Measurements from ENCODE around the gene ARHGAP21. TPM values are rescaled to one million over a fixed set of nuclear protein-coding genes. Genes with fewer than 3 reads are reported as not detected.

Gene ARHGAP21
- total RNA-seq, 2 donors from 2014 or later, result 38.9 to 44.2 TPM

DNA sequence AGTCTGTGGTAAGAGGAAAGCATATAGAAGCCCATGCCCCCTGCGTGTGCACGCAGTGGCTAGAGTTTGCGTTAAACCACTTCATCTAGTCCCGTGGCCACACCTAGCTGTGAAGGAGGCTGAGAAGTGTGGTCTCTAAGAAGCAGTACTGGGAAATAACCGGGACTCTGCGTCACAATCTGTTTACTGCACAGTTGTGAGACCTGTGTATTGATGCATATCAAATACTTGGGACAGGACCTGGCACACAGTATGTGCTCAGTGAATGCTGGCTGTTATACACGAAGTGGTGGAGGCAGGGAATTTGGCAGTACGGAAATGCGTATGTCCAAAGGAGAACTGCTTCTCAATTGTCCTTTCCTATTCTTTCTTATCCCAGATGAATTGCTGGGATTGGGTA is 149.5 kb downstream of the ARHGAP21 start:
- intact Hi-C loops (cut with DNase I), result no loop called here
- no peaks in the 10 kb centered on the region for H3K27me3 ChIP-seq
- ATAC-seq (no peak), DNase-seq (no peak)
- H3K4me1 ChIP-seq, result no peaks in the 10 kb centered on the region
- TF ChIP-seq POLR2A (IDR thresholded peaks at IDR 0.05), result no peak
- TF ChIP-seq, protein P1, sequence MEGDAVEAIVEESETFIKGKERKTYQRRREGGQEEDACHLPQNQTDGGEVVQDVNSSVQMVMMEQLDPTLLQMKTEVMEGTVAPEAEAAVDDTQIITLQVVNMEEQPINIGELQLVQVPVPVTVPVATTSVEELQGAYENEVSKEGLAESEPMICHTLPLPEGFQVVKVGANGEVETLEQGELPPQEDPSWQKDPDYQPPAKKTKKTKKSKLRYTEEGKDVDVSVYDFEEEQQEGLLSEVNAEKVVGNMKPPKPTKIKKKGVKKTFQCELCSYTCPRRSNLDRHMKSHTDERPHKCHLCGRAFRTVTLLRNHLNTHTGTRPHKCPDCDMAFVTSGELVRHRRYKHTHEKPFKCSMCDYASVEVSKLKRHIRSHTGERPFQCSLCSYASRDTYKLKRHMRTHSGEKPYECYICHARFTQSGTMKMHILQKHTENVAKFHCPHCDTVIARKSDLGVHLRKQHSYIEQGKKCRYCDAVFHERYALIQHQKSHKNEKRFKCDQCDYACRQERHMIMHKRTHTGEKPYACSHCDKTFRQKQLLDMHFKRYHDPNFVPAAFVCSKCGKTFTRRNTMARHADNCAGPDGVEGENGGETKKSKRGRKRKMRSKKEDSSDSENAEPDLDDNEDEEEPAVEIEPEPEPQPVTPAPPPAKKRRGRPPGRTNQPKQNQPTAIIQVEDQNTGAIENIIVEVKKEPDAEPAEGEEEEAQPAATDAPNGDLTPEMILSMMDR (IDR thresholded peaks at IDR 0.05), result no peak
- WGBS, 2 donors, result 74 to 80% methylated on average over 9 of the region's 9 CpGs
- no peaks in the 10 kb centered on the region for H3K9me3 ChIP-seq
- H3K4me3 ChIP-seq, result no peak overlapping the region
- H3K27ac ChIP-seq, result no peak overlapping the region
- no peaks in the 10 kb centered on the region for H3K36me3 ChIP-seq (replicated peaks in 1 of 2; ENCODE audit: insufficient read depth in 1 of 2, low read depth in 2 of 2)

DNA sequence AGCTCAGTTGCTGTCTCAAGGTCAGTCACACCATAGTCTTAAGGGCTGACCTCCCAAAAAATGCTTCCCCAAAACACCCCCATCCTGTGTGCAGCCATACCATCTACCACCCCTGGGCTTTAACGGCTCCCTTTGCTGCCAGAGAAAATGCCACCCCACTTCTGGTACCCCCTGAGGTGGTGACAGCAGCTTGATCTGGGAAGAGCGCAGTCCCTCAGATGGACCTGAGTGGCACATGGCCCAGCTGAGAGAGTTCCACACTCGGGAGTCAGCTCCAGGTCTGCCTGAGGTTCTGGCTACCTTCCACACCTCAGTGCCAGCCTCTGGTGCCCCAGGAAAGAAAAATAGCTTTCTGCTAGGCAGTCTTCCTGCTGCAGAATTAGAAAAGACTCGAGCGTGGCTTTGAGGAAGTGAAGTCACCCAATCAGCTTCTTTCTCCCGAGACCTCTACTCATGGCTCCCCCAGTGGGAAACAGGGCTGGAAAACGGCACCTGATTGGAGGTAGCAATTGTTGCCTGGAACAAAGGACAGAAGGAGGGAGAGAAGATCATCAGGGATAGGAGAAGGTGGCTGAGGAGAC is 151.7 kb downstream of the ARHGAP21 start:
- Histone ChIP-seq H3K9me3 (no peaks in the 10 kb centered on the region), H3K4me3 (no peak overlapping the region), H3K27me3 (no peaks in the 10 kb centered on the region), H3K27ac (no peak overlapping the region), H3K4me1 (no peaks in the 10 kb centered on the region), H3K36me3 (replicated peaks in 1 of 2; ENCODE audit: insufficient read depth in 1 of 2, low read depth in 2 of 2) (no peaks in the 10 kb centered on the region)
- ATAC-seq, result no peak
- intact Hi-C loops (cut with DNase I), result no loop called here
- no peak for DNase-seq
- 51 to 54% methylated on average over 7 of the region's 7 CpGs for WGBS, 2 donors
- TF ChIP-seq, protein P1 (IDR thresholded peaks at IDR 0.05), result no peak
- TF ChIP-seq POLR2A (IDR thresholded peaks at IDR 0.05), result no peak

DNA sequence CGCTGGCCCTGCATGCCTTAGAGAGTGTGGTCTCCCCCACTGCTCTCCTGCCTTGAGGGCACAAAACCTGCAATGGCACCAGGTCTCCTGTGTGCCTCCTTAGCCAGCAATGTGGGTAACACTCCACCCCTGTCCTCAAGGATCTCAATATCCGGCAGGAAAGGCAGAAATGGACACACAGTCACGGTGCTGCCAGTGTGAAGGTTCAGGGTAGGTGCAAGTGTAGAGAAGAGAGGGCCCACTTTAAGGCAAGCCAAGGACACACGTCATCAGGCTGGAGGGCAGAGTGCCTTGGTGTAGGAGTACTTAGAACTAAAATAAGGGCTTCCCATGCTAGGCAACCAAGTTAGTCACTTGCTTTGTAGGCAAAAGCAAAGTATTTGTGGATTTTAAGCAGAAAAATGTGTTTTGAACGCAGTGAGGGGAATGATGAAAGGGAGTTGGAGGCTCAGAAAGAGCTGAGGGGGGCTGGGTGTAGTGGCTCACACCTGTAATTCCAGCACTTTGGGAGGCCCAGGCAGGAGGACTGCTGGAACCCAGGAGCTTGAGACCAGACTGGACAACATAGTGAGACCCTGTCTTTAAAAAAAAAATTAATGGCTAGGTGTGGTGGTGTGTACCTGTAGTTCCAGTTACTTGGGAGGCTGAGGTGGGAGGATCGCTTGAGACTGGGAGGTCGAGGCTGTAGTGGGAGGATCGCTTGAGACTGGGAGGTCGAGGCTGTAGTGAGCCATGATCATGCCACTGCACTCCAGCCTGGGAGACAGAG is 152.8 kb downstream of the ARHGAP21 start:
- H3K9me3 ChIP-seq, result no peaks in the 10 kb centered on the region
- H3K4me3 ChIP-seq, result no peak overlapping the region
- no peak overlapping the region for H3K27ac ChIP-seq
- H3K4me1 ChIP-seq, result no peaks in the 10 kb centered on the region
- DNase-seq (no peak), ATAC-seq (no peak)
- TF ChIP-seq POLR2A (IDR thresholded peaks at IDR 0.05), result no peak
- WGBS, 2 donors, result 88 to 90% methylated on average over 9 of the region's 9 CpGs
- intact Hi-C loops (cut with DNase I), result no loop called here
- H3K27me3 ChIP-seq, result no peaks in the 10 kb centered on the region
- H3K36me3 ChIP-seq (replicated peaks in 1 of 2; ENCODE audit: insufficient read depth in 1 of 2, low read depth in 2 of 2), result no peaks in the 10 kb centered on the region

DNA sequence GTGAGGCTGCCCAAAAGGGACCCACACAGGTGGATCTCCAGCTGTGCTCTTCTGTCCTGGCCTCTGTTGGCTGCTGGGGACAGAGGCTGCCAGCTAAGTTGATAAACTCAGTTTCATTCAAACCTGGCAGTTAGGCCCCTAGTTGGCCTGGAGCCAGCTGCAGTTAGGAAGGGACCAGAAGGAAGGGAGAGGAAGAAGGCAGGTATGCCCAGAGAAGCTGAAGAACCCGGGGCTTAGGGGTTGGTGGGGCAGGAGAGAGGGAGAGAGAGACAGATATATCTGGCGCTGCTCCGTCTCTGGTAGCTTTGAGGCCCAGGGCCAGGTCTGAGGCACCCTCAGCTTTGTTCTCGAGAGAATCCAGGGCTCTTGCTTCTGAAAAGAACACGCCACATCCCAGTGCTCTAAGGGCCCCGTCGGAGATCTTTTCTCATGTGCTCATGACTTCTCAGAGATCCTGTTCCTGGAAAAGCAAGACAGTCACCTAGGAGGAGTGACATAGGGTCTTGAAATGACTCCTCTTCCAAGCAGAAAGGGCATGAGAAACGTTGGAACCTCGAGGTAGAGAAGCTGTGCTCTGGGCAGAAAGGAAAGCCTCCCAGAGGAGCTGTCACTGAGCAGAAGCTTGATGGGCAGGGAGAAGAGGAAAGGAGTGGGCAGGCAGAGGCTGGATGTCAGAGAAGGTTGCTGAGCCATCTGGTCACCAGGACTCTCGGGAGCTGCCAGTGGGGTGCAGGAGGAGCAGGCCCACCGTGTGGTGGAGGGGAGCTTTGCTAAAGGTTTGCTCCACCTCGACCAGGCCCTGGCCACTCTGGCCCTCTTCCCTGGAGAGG is 153.6 kb downstream of the ARHGAP21 start:
- DNase-seq (no peak), ATAC-seq (no peak)
- H3K4me3 ChIP-seq, result no peak overlapping the region
- no peak overlapping the region for H3K27ac ChIP-seq
- TF ChIP-seq, protein P1 (IDR thresholded peaks at IDR 0.05), result no peak
- TF ChIP-seq POLR2A (IDR thresholded peaks at IDR 0.05), result no peak
- H3K36me3 ChIP-seq (replicated peaks in 1 of 2; ENCODE audit: insufficient read depth in 1 of 2, low read depth in 2 of 2), result no peaks in the 10 kb centered on the region
- 75 to 78% methylated on average over 11 to 12 of the region's 12 CpGs for WGBS, 2 donors
- no peaks in the 10 kb centered on the region for H3K27me3 ChIP-seq
- intact Hi-C loops (cut with DNase I), result no loop called here
- no peaks in the 10 kb centered on the region for H3K4me1 ChIP-seq
- no peaks in the 10 kb centered on the region for H3K9me3 ChIP-seq

DNA sequence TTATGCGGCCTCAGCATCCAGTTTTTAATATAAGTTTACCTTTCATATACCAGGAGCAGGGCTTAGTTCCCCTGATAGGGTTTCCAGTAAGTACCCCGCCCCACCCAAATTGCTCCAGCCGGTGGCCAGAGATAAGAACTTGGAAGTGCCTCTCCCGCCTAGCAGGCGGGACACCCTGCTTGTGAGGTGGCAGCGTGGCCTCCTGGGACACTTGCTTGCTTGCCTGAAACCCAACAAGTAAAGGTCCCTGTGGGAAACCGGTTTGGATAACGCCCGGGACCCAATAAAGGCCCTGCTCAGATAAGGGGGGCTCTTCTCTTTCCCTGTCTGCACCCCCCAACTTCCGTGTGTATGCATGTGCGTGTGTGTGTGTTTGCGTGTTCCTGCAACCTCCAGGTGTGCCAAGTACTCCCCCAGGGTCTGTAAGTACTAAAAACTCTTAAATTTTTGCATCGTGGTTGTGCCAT is 154.3 kb downstream of the ARHGAP21 start:
- no peak for TF ChIP-seq POLR2A (IDR thresholded peaks at IDR 0.05)
- TF ChIP-seq, protein P1 (IDR thresholded peaks at IDR 0.05), result no peak
- ATAC-seq (no peak), DNase-seq (no peak)
- no peaks in the 10 kb centered on the region for H3K9me3 ChIP-seq
- H3K27ac ChIP-seq, result no peak overlapping the region
- no peak overlapping the region for H3K4me3 ChIP-seq
- intact Hi-C loops (cut with DNase I), result no loop called here
- no peaks in the 10 kb centered on the region for H3K4me1 ChIP-seq
- 83 to 87% methylated on average over 13 of the region's 13 CpGs for WGBS, 2 donors
- no peaks in the 10 kb centered on the region for H3K27me3 ChIP-seq
- no peaks in the 10 kb centered on the region for H3K36me3 ChIP-seq (replicated peaks in 1 of 2; ENCODE audit: insufficient read depth in 1 of 2, low read depth in 2 of 2)
